Kidney tubule cell (primary cell): Measurements from ENCODE around the gene MEG3.

Experiments used
- DNase-seq: peaks from one replicate; pipeline ENCODE4 v3.0.0-alpha.2; 2018; ENCODE audit warnings: low spot score

Gene MEG3

GRCh38 chr14:100846309-100846859 lies 20.5 kb downstream of the MEG3 start:
- no peak for DNase-seq

GRCh38 chr14:100849115-100849781 lies 23.3 kb downstream of the MEG3 start:
- peak; percentile 17 for DNase-seq

GRCh38 chr14:100850841-100851585 lies 25.1 kb downstream of the MEG3 start:
- DNase-seq: peak; percentile 56

- DNase-seq: no peak
Observed at GRCh38 chr14:100851586-100851916, 25.6 kb downstream of the MEG3 start.

GRCh38 chr14:100851946-100852620 lies 26.2 kb downstream of the MEG3 start:
- DNase-seq: no peak

GRCh38 chr14:100854435-100854834 lies 28.5 kb downstream of the MEG3 start:
- no peak for DNase-seq

- no peak for DNase-seq
Observed at GRCh38 chr14:100855256-100855930, 29.5 kb downstream of the MEG3 start.

- DNase-seq: no peak
Observed at GRCh38 chr14:100856056-100856950, 30.4 kb downstream of the MEG3 start.

GRCh38 chr14:100857233-100857922 lies 31.5 kb downstream of the MEG3 start:
- no peak for DNase-seq

GRCh38 chr14:100857923-100858837 lies 32.3 kb downstream of the MEG3 start:
- no peak for DNase-seq

GRCh38 chr14:100858838-100859220 lies 32.9 kb downstream of the MEG3 start:
- DNase-seq: no peak

- no peak for DNase-seq
Observed at GRCh38 chr14:100859781-100860180, 33.9 kb downstream of the MEG3 start.

GRCh38 chr14:100860556-100861187 lies 34.8 kb downstream of the MEG3 start:
- no peak for DNase-seq

- no peak for DNase-seq
Observed at GRCh38 chr14:100861188-100861936, 35.4 kb downstream of the MEG3 start.

GRCh38 chr14:100861937-100862247 lies 36.0 kb downstream of the MEG3 start:
- no peak for DNase-seq

GRCh38 chr14:100862277-100862676 lies 36.4 kb downstream of the MEG3 start:
- DNase-seq: no peak

GRCh38 chr14:100862793-100863192 lies 36.9 kb downstream of the MEG3 start:
- DNase-seq: no peak

GRCh38 chr14:100864206-100864605 lies 38.3 kb downstream of the MEG3 start:
- no peak for DNase-seq
